Measurements from ENCODE around the gene UCN2.

Gene UCN2

GRCh38 chr3:48519277-48519643, 44.3 kb downstream of the UCN2 start:
- no peaks in the 10 kb centered on the region for H3K36me3 ChIP-seq (ENCODE audit: control insufficient read depth, insufficient read depth, low read length)
- H3K9ac ChIP-seq (ENCODE audit: low read depth, low read length), result no peak overlapping the region
- no peaks in the 10 kb centered on the region for H3K9me3 ChIP-seq (ENCODE audit: control insufficient read depth, insufficient read depth, low read length)
- no peak overlapping the region for H3K4me3 ChIP-seq (ENCODE audit: low read depth, low read length)
- H3K27me3 ChIP-seq (ENCODE audit: control insufficient read depth, insufficient read depth, low read length), result no peaks in the 10 kb centered on the region
- H3K4me1 ChIP-seq (ENCODE audit: control insufficient read depth, insufficient read depth, low read length), result no peaks in the 10 kb centered on the region

DNA sequence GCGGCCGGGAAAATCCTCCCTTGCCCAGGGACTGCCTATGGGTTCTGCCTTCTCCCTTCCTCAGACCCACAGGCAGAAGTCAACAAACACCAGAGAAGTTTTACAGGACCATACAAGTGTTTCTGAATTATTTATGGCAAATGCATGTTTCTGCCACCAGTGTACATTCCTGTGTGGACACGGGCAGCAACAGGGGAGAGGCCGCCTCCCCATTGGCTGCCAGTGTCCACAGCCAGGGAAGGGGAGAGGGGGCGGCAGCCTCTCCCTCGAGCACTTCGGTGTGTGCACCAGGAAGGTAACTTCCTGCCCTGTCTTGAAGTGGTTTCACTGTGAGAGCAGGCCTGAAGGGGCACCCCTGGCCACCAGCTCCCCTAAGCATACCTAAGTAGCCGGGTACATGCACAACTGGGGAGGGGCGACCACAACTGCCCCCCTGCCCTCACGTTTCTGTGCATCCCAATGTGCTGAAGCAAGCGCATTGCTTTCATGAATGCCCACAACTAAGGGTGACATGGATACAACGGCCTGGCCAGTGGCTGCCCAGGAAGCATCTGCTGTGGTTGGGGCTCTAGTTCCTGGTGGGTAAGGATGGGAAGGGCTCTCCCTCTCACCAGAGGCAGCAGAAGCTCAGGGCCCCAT, 44.8 kb downstream of the UCN2 start:
- H3K4me1 ChIP-seq (ENCODE audit: control insufficient read depth, insufficient read depth, low read length), result no peaks in the 10 kb centered on the region
- no peak overlapping the region for H3K4me3 ChIP-seq (ENCODE audit: low read depth, low read length)
- H3K9ac ChIP-seq (ENCODE audit: low read depth, low read length), result no peak overlapping the region
- H3K36me3 ChIP-seq (ENCODE audit: control insufficient read depth, insufficient read depth, low read length), result no peaks in the 10 kb centered on the region
- H3K9me3 ChIP-seq (ENCODE audit: control insufficient read depth, insufficient read depth, low read length), result no peaks in the 10 kb centered on the region
- H3K27me3 ChIP-seq (ENCODE audit: control insufficient read depth, insufficient read depth, low read length), result no peaks in the 10 kb centered on the region

DNA sequence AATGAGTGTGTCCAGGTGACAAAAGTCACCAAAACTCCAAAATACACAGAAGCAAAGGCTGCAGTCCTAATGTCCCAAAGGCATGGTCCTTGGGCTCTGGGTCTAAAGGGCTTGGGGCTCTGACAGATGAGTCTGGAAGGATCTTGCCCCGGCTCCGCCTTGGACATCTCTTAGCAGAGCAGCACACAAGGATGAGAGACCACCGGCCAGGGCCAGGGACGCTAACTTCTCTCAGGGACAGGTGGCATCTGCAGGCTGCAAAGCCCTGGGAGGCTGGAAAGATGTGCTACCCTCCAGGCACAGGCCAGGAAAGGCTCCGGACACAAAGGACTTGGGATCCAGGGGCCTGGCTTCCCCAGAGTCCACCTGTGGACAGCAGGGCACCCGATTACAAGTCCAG, 45.5 kb downstream of the UCN2 start:
- Histone ChIP-seq H3K4me1 (ENCODE audit: control insufficient read depth, insufficient read depth, low read length) (no peaks in the 10 kb centered on the region), H3K27me3 (ENCODE audit: control insufficient read depth, insufficient read depth, low read length) (no peaks in the 10 kb centered on the region), H3K9me3 (ENCODE audit: control insufficient read depth, insufficient read depth, low read length) (no peaks in the 10 kb centered on the region), H3K4me3 (ENCODE audit: low read depth, low read length) (no peak overlapping the region), H3K36me3 (ENCODE audit: control insufficient read depth, insufficient read depth, low read length) (no peaks in the 10 kb centered on the region), H3K9ac (ENCODE audit: low read depth, low read length) (no peak overlapping the region)

GRCh38 chr3:48516571-48516970, 47.0 kb downstream of the UCN2 start:
- Histone ChIP-seq H3K27me3 (ENCODE audit: control insufficient read depth, insufficient read depth, low read length) (no peaks in the 10 kb centered on the region), H3K36me3 (ENCODE audit: control insufficient read depth, insufficient read depth, low read length) (no peaks in the 10 kb centered on the region), H3K4me1 (ENCODE audit: control insufficient read depth, insufficient read depth, low read length) (no peaks in the 10 kb centered on the region), H3K4me3 (ENCODE audit: low read depth, low read length) (no peak overlapping the region), H3K9me3 (ENCODE audit: control insufficient read depth, insufficient read depth, low read length) (no peaks in the 10 kb centered on the region), H3K9ac (ENCODE audit: low read depth, low read length) (no peak overlapping the region)

DNA sequence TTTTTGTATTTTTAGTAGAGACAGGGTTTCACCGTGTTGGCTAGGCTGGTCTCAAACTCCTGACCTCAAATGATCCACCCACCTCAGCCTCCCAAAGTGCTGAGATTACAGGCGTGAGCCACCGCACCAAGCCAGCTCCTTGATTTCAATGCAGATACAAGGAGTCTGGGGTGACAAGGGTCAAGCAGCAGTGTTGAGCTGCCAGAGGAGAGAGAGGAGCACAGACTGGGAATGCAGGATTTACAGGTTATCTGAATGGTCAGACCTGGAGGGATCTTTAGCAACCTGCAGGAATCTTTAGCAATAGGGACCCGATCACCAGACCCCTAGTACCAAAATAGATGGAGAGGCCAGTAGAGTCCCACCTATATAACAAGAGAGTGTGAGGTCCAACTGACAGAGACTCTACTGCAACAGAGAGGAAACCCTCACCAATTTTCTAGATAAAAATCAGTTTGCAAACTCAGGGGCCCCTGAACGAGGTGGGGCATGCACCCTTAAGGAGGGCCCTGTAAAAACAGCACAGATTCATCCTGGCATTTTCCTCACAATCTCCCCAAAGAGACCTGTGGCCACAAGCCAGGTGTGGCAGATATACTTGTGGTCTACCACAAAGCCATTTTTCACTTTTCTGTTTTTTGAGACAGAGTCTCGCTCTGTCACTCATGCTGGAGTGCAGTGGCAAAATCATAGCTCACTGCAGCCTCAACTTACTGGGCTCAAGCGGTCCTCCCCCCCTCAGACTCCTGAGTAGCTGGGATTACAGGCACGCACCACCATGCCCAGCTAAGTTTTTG, 49.0 kb downstream of the UCN2 start:
- Histone ChIP-seq H3K9ac (ENCODE audit: low read depth, low read length) (no peak overlapping the region), H3K27me3 (ENCODE audit: control insufficient read depth, insufficient read depth, low read length) (no peaks in the 10 kb centered on the region), H3K4me1 (ENCODE audit: control insufficient read depth, insufficient read depth, low read length) (no peaks in the 10 kb centered on the region), H3K9me3 (ENCODE audit: control insufficient read depth, insufficient read depth, low read length) (no peaks in the 10 kb centered on the region), H3K36me3 (ENCODE audit: control insufficient read depth, insufficient read depth, low read length) (no peaks in the 10 kb centered on the region), H3K4me3 (ENCODE audit: low read depth, low read length) (no peak overlapping the region)
